Suprapubic skin (tissue), 4 donors: Measurements from ENCODE around the gene KIF25. TPM values are rescaled to one million over a fixed set of nuclear protein-coding genes. Genes with fewer than 3 reads are reported as not detected.

Experiments
- DNase-seq, 2 donors: peaks; one replicate each; pipeline ENCODE4 v3.0.0-alpha.2; 2019; ENCODE audit warnings: low spot score in 2 of 2
- H3K27ac ChIP-seq: fragments of 200-600 bp; sonication (generic); one replicate; pipeline ENCODE4 v1.5.1; 2019
- H3K27me3 ChIP-seq: fragments of 200-600 bp; sonication (generic); one replicate; pipeline ENCODE4 v1.5.1; 2019
- H3K36me3 ChIP-seq: fragments of 200-600 bp; sonication (generic); one replicate; pipeline ENCODE4 v1.5.1; 2019
- H3K4me1 ChIP-seq: fragments of 200-600 bp; sonication (generic); one replicate; pipeline ENCODE4 v1.5.1; 2019
- H3K4me3 ChIP-seq: fragments of 200-600 bp; sonication (generic); one replicate; pipeline ENCODE4 v1.5.1; 2019; ENCODE audit warnings: mild to moderate bottlenecking
- H3K9me3 ChIP-seq: fragments of 200-600 bp; sonication (generic); one replicate; pipeline ENCODE4 v1.5.1; 2019
- EP300 ChIP-seq: sonication (generic); formaldehyde crosslinking; IDR thresholded peaks from one replicate; pipeline ENCODE4 v1.6.1; 2017; ENCODE audit warnings: antibody characterized with exemption
- POLR2A ChIP-seq, 2 donors: fragments of 450-650 bp; IDR thresholded peaks; one replicate each; pipeline ENCODE4 v1.6.1; 2017; ENCODE audit warnings: antibody characterized with exemption in 2 of 2, mild to moderate bottlenecking in 2 of 2, moderate library complexity in 2 of 2
- POLR2AphosphoS5 ChIP-seq, 3 donors: sonication (generic); formaldehyde crosslinking; IDR thresholded peaks; one replicate each; pipeline ENCODE4 v1.6.1; 2017; ENCODE audit warnings: antibody characterized with exemption in 3 of 3
- WGBS: methylation state at CpG from one replicate; pipeline ENCODE4 v1.1.5; 2018; 5-methylcytosine and 5-hydroxymethylcytosine counted together
- total RNA-seq, 4 donors: library from RNA; depleted of rRNA; stranded (reverse); fragments of >200 nt; gene quantifications; one replicate each; pipeline ENCODE4 v1.1.0, GENCODE V29; 2016
- TF ChIP-seq, protein P1 (sequence below), 2 donors: fragments of 200-600 bp in 1 of 2; fragments of 450-650 bp in 1 of 2; sonication (generic) in 1 of 2; IDR thresholded peaks; one replicate each; pipeline ENCODE4 v1.5.1; 2016 to 2019; ENCODE audit warnings: antibody characterized with exemption in 2 of 2, mild to moderate bottlenecking in 1 of 2, moderate library complexity in 1 of 2

The KIF25 gene
- total RNA-seq, 4 donors from 2014 or later = 0.76 TPM; not detected in 3

DNA sequence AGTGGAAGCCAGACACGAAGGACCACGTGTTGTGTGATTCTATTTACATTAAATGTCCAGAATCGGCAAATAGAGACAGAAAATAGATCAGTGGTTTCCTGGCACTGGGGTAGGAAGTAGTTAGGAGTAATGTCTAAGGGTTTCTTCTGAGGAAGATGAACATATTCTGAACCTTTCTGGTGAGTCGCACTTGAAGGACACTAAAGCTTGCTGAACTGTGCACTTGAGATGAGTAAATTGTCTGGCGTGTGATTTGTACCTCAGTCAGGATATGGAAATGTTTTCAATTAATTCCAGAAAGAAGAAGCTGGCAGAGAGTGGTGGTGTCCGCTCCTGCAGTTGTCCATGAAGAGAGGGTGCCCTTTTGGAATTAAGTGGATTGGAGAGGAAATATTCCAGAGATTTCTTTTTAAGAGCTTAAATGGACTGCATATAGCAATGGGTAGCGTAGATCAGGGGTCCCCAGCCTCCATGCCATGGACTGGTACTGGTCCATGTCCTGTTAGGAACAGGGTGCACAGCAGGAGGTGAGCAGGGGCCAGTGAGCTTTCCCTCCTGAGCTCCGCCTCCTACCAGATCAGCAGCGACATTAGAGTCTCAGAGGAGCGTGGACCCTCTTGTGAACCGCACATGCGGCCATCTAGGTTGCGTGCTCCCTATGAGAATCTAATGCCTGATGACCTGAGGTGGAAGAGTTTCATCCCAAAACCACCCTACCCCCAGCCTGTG, 12.4 kb upstream of the KIF25 start:
- H3K27me3 ChIP-seq = no peaks in the 10 kb centered on the region
- DNase-seq = no peak
- no peak overlapping the region for H3K27ac ChIP-seq
- no peaks in the 10 kb centered on the region for H3K9me3 ChIP-seq
- no peak overlapping the region for H3K4me3 ChIP-seq
- H3K4me1 ChIP-seq = no peaks in the 10 kb centered on the region
- 92% methylated on average over 13 of the region's 13 CpGs for WGBS
- TF ChIP-seq POLR2A (IDR thresholded peaks at IDR 0.05) = no peak
- TF ChIP-seq, protein P1, sequence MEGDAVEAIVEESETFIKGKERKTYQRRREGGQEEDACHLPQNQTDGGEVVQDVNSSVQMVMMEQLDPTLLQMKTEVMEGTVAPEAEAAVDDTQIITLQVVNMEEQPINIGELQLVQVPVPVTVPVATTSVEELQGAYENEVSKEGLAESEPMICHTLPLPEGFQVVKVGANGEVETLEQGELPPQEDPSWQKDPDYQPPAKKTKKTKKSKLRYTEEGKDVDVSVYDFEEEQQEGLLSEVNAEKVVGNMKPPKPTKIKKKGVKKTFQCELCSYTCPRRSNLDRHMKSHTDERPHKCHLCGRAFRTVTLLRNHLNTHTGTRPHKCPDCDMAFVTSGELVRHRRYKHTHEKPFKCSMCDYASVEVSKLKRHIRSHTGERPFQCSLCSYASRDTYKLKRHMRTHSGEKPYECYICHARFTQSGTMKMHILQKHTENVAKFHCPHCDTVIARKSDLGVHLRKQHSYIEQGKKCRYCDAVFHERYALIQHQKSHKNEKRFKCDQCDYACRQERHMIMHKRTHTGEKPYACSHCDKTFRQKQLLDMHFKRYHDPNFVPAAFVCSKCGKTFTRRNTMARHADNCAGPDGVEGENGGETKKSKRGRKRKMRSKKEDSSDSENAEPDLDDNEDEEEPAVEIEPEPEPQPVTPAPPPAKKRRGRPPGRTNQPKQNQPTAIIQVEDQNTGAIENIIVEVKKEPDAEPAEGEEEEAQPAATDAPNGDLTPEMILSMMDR (IDR thresholded peaks at IDR 0.05) = no peak
- no peak for TF ChIP-seq POLR2AphosphoS5 (IDR thresholded peaks at IDR 0.05)
- no peak for TF ChIP-seq EP300
- H3K36me3 ChIP-seq = no peaks in the 10 kb centered on the region

DNA sequence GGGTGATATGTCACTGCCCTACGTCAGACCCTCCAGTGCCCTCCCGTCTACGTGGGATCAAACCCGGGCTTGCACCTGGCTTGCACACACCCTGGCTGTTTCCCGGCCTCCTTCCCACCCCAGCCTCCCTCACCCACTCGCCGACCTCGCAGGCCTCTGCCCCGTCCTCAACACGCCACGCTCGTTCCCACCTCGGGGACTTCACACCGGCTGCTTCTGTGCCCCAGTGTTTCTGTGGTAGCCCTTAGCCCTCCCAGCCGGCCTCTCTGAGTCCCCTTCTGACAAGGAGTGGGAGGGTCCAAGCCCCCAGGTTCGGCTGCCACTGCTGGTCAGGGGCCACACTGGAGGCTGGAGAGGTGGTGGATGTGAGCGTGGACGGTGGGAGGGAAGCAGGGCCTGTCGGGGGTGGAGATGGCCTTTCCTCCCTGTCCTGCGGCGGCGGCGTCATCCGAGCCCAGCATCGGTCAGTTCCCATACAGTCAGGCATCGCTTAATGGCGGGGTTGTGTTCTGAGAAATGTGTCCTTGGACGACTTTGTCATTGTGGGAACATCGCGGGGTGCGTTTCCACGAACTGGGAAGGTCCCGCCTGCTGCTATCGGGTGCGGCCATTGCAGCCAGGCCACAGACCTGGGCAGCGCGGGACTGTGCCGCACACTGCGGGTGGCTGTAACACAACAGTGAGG, 11.4 kb upstream of the KIF25 start:
- DNase-seq = peak in 1 of 2 donors; percentile 48
- TF ChIP-seq EP300 (no peak), POLR2AphosphoS5 (IDR thresholded peaks at IDR 0.05) (no peak), POLR2A (IDR thresholded peaks at IDR 0.05) (no peak)
- TF ChIP-seq, protein P1 (IDR thresholded peaks at IDR 0.05) = no peak
- H3K27ac ChIP-seq = no peak overlapping the region
- H3K9me3 ChIP-seq = no peaks in the 10 kb centered on the region
- H3K36me3 ChIP-seq = no peaks in the 10 kb centered on the region
- no peaks in the 10 kb centered on the region for H3K4me1 ChIP-seq
- WGBS = 96% methylated on average over 29 of the region's 39 CpGs
- no peaks in the 10 kb centered on the region for H3K27me3 ChIP-seq
- H3K4me3 ChIP-seq = no peak overlapping the region

GRCh38 chr6:167987396-167988153, 9.9 kb upstream of the KIF25 start:
- WGBS = 83% methylated on average over 35 of the region's 35 CpGs
- peak in 1 of 2 donors; percentile 44 for DNase-seq
- Histone ChIP-seq H3K4me1 (no peaks in the 10 kb centered on the region), H3K27me3 (no peaks in the 10 kb centered on the region), H3K4me3 (no peak overlapping the region), H3K36me3 (no peaks in the 10 kb centered on the region), H3K9me3 (no peaks in the 10 kb centered on the region), H3K27ac (peak overlapping the region; percentile 2)
- no peak for TF ChIP-seq EP300
- TF ChIP-seq, protein P1 (IDR thresholded peaks at IDR 0.05) = no peak
- TF ChIP-seq POLR2A (IDR thresholded peaks at IDR 0.05) = no peak
- no peak for TF ChIP-seq POLR2AphosphoS5 (IDR thresholded peaks at IDR 0.05)

DNA sequence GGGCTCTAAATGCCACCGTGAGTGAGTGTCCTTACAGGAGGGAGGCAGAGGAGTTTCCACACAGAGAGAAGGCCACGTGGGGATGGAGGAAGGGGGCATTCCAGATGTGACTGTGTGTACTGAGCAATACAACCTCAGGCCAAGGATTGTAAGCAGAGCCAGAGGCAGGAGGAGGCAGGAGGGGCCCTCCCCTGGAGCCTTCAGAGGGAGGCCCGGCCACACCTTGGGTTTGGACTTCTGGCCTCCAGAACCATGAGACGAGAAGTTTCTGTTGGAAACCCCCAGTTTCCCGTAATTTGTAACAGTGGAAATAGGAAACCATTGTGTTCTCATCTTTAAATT, 9.3 kb upstream of the KIF25 start:
- whole genome bisulfite sequencing = 91% methylated on average over 5 of the region's 5 CpGs
- DNase-seq = no peak

More for the DNA sequence above, 9.3 kb upstream of the KIF25 start:
- no peaks in the 10 kb centered on the region for H3K36me3 ChIP-seq
- no peaks in the 10 kb centered on the region for H3K4me1 ChIP-seq
- no peak for TF ChIP-seq POLR2AphosphoS5 (IDR thresholded peaks at IDR 0.05)
- TF ChIP-seq, protein P1 (IDR thresholded peaks at IDR 0.05) = no peak
- TF ChIP-seq EP300 = no peak
- TF ChIP-seq POLR2A (IDR thresholded peaks at IDR 0.05) = no peak
- no peaks in the 10 kb centered on the region for H3K9me3 ChIP-seq
- H3K4me3 ChIP-seq = no peak overlapping the region
- no peaks in the 10 kb centered on the region for H3K27me3 ChIP-seq
- peak overlapping the region; percentile 2 for H3K27ac ChIP-seq
